CD14-positive monocyte (primary cell): Measurements from ENCODE around the gene ITPRIPL2. TPM values are rescaled to one million over a fixed set of nuclear protein-coding genes. Genes with fewer than 3 reads are reported as not detected.
A peak's percentile ranks its signal among the peaks of the same experiment; 100 is the strongest.

ENCODE experiments used
- DNase-seq, 3 donors: peaks; one replicate each; pipeline ENCODE4 v3.0.0-alpha.2; 2011 to 2022
- H2AFZ ChIP-seq: 2 replicates; pipeline ENCODE4 v1.6.0; 2012; ENCODE audit warnings: mild to moderate bottlenecking, low read depth, low read length, inconsistent platforms; ENCODE audit not compliant: insufficient read depth, poor library complexity, severe bottlenecking
- H3K27ac ChIP-seq, 2 donors: 1 replicate in 1 of 2; 2 replicates in 1 of 2; pipeline ENCODE4 v1.5.1; 2012 to 2013; ENCODE audit warnings: low read length in 2 of 2, control low read depth in 1 of 2, inconsistent platforms in 1 of 2, low read depth in 1 of 2, mild to moderate bottlenecking in 1 of 2
- H3K27me3 ChIP-seq, 2 donors: one replicate each; pipeline versions ENCODE4 v1.6.0 to v1.6.1; 2011 to 2013; ENCODE audit warnings: low read length in 2 of 2; ENCODE audit not compliant: control insufficient read depth in 2 of 2, insufficient read depth in 2 of 2
- H3K36me3 ChIP-seq, 2 donors: replicated peaks in 1 of 2; 1 replicate in 1 of 2; 2 replicates in 1 of 2; pipeline versions ENCODE4 v1.5.1 to v1.6.1; 2012 to 2013; ENCODE audit warnings: low read length in 2 of 2, control low read depth in 1 of 2, inconsistent platforms in 1 of 2, mild to moderate bottlenecking in 1 of 2; ENCODE audit not compliant: insufficient read depth in 2 of 2, control insufficient read depth in 1 of 2
- H3K4me1 ChIP-seq, 2 donors: 1 replicate in 1 of 2; 2 replicates in 1 of 2; pipeline versions ENCODE4 v1.5.1 to v1.6.1; 2012 to 2013; ENCODE audit warnings: low read length in 2 of 2, control low read depth in 1 of 2, inconsistent platforms in 1 of 2, mild to moderate bottlenecking in 1 of 2, moderate library complexity in 1 of 2; ENCODE audit not compliant: insufficient read depth in 2 of 2, control insufficient read depth in 1 of 2
- H3K4me2 ChIP-seq: replicated peaks from 2 replicates; pipeline ENCODE3; 2012; ENCODE audit warnings: low read length, moderate library complexity, mild to moderate bottlenecking; ENCODE audit not compliant: poor library complexity, severe bottlenecking; ENCODE audit errors: extremely low read depth
- H3K4me3 ChIP-seq, 3 experiments: fragments of 200-600 bp in 1 of 3; sonication (generic) in 1 of 3; replicated peaks in 1 of 3; 1 replicate in 2 of 3; 2 replicates in 1 of 3; pipeline ENCODE4 v1.5.1; 2011 to 2013; ENCODE audit warnings: low read length in 3 of 3, mild to moderate bottlenecking in 3 of 3, control low read depth in 2 of 3, low read depth in 2 of 3, inconsistent platforms in 1 of 3, moderate library complexity in 1 of 3
- H3K79me2 ChIP-seq: 2 replicates; pipeline ENCODE4 v1.6.0; 2012; ENCODE audit warnings: mild to moderate bottlenecking, control low read depth, inconsistent platforms, low read length, moderate library complexity; ENCODE audit not compliant: insufficient read depth
- H3K9ac ChIP-seq: 2 replicates; pipeline ENCODE4 v1.6.0; 2017; ENCODE audit warnings: low read length, mild to moderate bottlenecking; ENCODE audit not compliant: insufficient read depth, poor library complexity, severe bottlenecking
- H3K9me3 ChIP-seq, 2 donors: replicated peaks in 1 of 2; 1 replicate in 1 of 2; 2 replicates in 1 of 2; pipeline versions ENCODE4 v1.5.1 to v1.6.1; 2012 to 2013; ENCODE audit warnings: low read length in 2 of 2, control low read depth in 1 of 2; ENCODE audit not compliant: control insufficient read depth in 1 of 2, insufficient read depth in 1 of 2
- H4K20me1 ChIP-seq: 2 replicates; pipeline ENCODE4 v1.6.0; 2012; ENCODE audit warnings: mild to moderate bottlenecking, low read length, control low read depth, moderate library complexity; ENCODE audit not compliant: insufficient read depth
- H3K27ac Mint-ChIP-seq, 7 donors: one replicate each; pipeline ENCODE4 v1.8.0; 2020; ENCODE audit warnings: mild to moderate bottlenecking in 7 of 7, mixed read lengths in 7 of 7, moderate library complexity in 6 of 7, inconsistent platforms in 2 of 7
- H3K27me3 Mint-ChIP-seq, 3 donors: one replicate each; pipeline ENCODE4 v1.8.0; 2021 to 2022; ENCODE audit warnings: low read depth in 3 of 3, mild to moderate bottlenecking in 3 of 3, mixed read lengths in 3 of 3, moderate library complexity in 3 of 3, inconsistent platforms in 1 of 3
- H3K36me3 Mint-ChIP-seq, 2 donors: one replicate each; pipeline ENCODE4 v1.8.0; 2020; ENCODE audit warnings: mixed read lengths in 2 of 2, inconsistent platforms in 1 of 2, mild to moderate bottlenecking in 1 of 2
- H3K4me1 Mint-ChIP-seq: one replicate; pipeline ENCODE4 v1.8.0; 2020; ENCODE audit warnings: mild to moderate bottlenecking, mixed read lengths
- H3K4me3 Mint-ChIP-seq, 2 donors: one replicate each; pipeline ENCODE4 v1.8.0; 2020; ENCODE audit warnings: mild to moderate bottlenecking in 2 of 2, mixed read lengths in 2 of 2, moderate library complexity in 1 of 2
- H3K9me3 Mint-ChIP-seq, 7 donors: one replicate each; pipeline ENCODE4 v1.8.0; 2020 to 2022; ENCODE audit warnings: mixed read lengths in 7 of 7, mild to moderate bottlenecking in 6 of 7, moderate library complexity in 6 of 7, inconsistent platforms in 2 of 7
- WGBS: methylation state at CpG from one replicate; pipeline ENCODE4 v1.1.5; 2013; ENCODE audit warnings: missing lambda C conversion rate; ENCODE audit not compliant: insufficient coverage; 5-methylcytosine and 5-hydroxymethylcytosine counted together
- intact Hi-C, 2 donors: fragments of 100-400 bp; cut with micrococcal nuclease; formaldehyde crosslinking; loops; one replicate each; pipeline versions ENCODE4 v1.15.0 to v1.15.1; 2023
- polyA plus RNA-seq, 3 donors: library from polyadenylated mRNA; depleted of rRNA in 1 of 3; unstranded in 2 of 3; stranded (reverse) in 1 of 3; fragments of 300-500 nt in 2 of 3; fragments of >200 nt in 1 of 3; fragmentation: Illumina TruSeq in 2 of 3; gene quantifications; 1 replicate in 2 of 3; 2 replicates in 1 of 3; pipeline ENCODE4 v1.2.3, GENCODE V29; 2012 to 2021
- TF ChIP-seq, protein P1 (sequence below): fragments of 200-600 bp; IDR thresholded peaks from one replicate; pipeline ENCODE4 v1.8.0; 2022; ENCODE audit warnings: antibody characterized with exemption, mild to moderate bottlenecking

ITPRIPL2 gene
- polyA plus RNA-seq, 3 donors = 7.9 to 9.0 (median 8.2) TPM

DNA sequence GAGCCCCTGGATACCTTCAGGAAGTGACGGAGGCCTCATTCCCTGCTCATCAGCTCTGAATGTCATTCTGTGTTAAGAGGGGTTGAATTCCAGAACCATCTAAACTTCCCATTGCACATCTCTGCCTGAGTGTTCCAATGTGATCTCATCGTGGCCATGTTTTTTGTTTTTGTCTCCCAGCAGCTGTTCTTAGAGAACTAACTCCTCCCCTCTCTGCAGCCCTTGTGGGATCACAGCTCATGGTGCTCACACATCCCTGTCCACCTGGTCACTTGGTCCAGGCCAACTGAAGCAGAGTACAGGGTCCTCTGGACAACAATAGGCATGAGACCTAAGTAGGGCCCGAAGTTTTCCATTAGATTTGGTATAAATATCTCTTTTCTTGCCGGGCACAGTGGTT lies 48.3 kb downstream of the ITPRIPL2 start:
- peaks cover 7 to 11% (median 10%) of the 10 kb centered on the region in 3 donors for H3K27me3 Mint-ChIP-seq
- Histone ChIP-seq H3K4me2 (no peak overlapping the region), H3K79me2 (no peaks in the 10 kb centered on the region), H4K20me1 (no peaks in the 10 kb centered on the region), H3K9me3 (no peaks in the 10 kb centered on the region), H3K9ac (no peak overlapping the region), H3K4me3 (no peak overlapping the region), H3K36me3 (no peaks in the 10 kb centered on the region), H3K27ac (no peak overlapping the region), H2AFZ (no peak overlapping the region), H3K4me1 (no peaks in the 10 kb centered on the region), H3K27me3 (peaks cover 0 to 6% of the 10 kb centered on the region in 2 donors)
- peaks cover 0 to 6% (median 4%) of the 10 kb centered on the region in 7 donors for H3K9me3 Mint-ChIP-seq
- H3K4me1 Mint-ChIP-seq = no peaks in the 10 kb centered on the region
- no peak overlapping the region for H3K4me3 Mint-ChIP-seq
- H3K27ac Mint-ChIP-seq = peak overlapping the region in 1 of 7 donors; percentile 51
- TF ChIP-seq, protein P1, sequence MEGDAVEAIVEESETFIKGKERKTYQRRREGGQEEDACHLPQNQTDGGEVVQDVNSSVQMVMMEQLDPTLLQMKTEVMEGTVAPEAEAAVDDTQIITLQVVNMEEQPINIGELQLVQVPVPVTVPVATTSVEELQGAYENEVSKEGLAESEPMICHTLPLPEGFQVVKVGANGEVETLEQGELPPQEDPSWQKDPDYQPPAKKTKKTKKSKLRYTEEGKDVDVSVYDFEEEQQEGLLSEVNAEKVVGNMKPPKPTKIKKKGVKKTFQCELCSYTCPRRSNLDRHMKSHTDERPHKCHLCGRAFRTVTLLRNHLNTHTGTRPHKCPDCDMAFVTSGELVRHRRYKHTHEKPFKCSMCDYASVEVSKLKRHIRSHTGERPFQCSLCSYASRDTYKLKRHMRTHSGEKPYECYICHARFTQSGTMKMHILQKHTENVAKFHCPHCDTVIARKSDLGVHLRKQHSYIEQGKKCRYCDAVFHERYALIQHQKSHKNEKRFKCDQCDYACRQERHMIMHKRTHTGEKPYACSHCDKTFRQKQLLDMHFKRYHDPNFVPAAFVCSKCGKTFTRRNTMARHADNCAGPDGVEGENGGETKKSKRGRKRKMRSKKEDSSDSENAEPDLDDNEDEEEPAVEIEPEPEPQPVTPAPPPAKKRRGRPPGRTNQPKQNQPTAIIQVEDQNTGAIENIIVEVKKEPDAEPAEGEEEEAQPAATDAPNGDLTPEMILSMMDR = no peak
- WGBS = 100% methylated on average over 1 of the region's 4 CpGs
- intact Hi-C loops = no loop called here
- DNase-seq = no peak
- no peaks in the 10 kb centered on the region for H3K36me3 Mint-ChIP-seq

DNA sequence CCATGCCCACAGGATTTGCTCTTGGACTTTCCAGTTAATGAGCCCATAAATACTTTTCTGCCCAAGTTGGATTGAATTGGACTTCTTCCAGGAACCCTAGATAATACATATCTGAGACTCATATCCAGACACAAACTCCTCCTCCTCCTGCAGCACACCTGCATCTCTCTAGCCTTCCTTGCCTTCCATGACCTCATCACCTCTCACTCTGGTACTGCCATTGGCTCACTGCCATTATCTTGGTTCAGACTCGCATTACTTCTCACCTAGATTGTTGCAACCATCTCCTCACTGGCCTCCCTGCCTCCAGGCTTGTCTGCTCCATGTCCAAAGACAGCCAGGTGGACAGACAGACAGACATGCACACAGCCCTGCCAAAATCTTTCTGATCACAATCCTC lies 49.5 kb downstream of the ITPRIPL2 start:
- H3K4me1 Mint-ChIP-seq = no peaks in the 10 kb centered on the region
- no peaks in the 10 kb centered on the region for H3K36me3 Mint-ChIP-seq
- H3K27me3 Mint-ChIP-seq = peaks cover 10 to 15% (median 12%) of the 10 kb centered on the region in 3 donors
- H3K9me3 Mint-ChIP-seq = peaks cover 0 to 6% (median 4%) of the 10 kb centered on the region in 7 donors
- no peak overlapping the region for H3K27ac Mint-ChIP-seq
- Histone ChIP-seq H4K20me1 (no peaks in the 10 kb centered on the region), H3K27ac (no peak overlapping the region), H3K79me2 (no peaks in the 10 kb centered on the region), H3K4me3 (no peak overlapping the region), H3K4me2 (no peak overlapping the region), H2AFZ (no peak overlapping the region), H3K36me3 (no peaks in the 10 kb centered on the region), H3K4me1 (peaks cover 5 to 8% of the 10 kb centered on the region in 2 donors), H3K9me3 (no peaks in the 10 kb centered on the region), H3K9ac (no peak overlapping the region), H3K27me3 (peaks cover 0 to 11% of the 10 kb centered on the region in 2 donors)
- H3K4me3 Mint-ChIP-seq = no peak overlapping the region
- DNase-seq = no peak
- 73% methylated on average over 1 of the region's 1 CpG for WGBS
- intact Hi-C loops = no loop called here
- TF ChIP-seq, protein P1 = no peak
